Measurements from ENCODE around the gene OSGEP. TPM values are rescaled to one million over a fixed set of nuclear protein-coding genes. Genes with fewer than 3 reads are reported as not detected.

Gene OSGEP
- 10 to 100 TPM; 44.3 to 50.7 TPM for total RNA-seq
- polyA plus RNA-seq (2013, experiment 1 of 2) = 36.2 TPM
- polyA plus RNA-seq (2013, experiment 2 of 2) = 33.5 TPM
- long read RNA-seq, experiment 1, transcript OSGEP-201 (11 exons, 2,002 nt) = major isoform, 5 of 11 reads
- long read RNA-seq, experiment 1, partial matches to known transcripts = 3 of 11 reads
- long read RNA-seq, experiment 1, other reads (novel, unspliced or antisense) = 1 of 11 reads
- long read RNA-seq, experiment 2, transcript OSGEP-201 (11 exons, 2,002 nt) = major isoform, 30 of 39 reads
- long read RNA-seq, experiment 2, partial matches to known transcripts = 0 of 39 reads
- long read RNA-seq, experiment 2, other reads (novel, unspliced or antisense) = 9 of 39 reads
- long read RNA-seq, experiment 3, transcript OSGEP-201 (11 exons, 2,002 nt) = major isoform, 71 of 92 reads
- long read RNA-seq, experiment 3, partial matches to known transcripts = 1 of 92 reads
- long read RNA-seq, experiment 3, other reads (novel, unspliced or antisense) = 18 of 92 reads
- long read RNA-seq, experiment 4, transcript OSGEP-201 (11 exons, 2,002 nt) = major isoform, 163 of 195 reads
- long read RNA-seq, experiment 4, partial matches to known transcripts = 4 of 195 reads
- long read RNA-seq, experiment 4, other reads (novel, unspliced or antisense) = 24 of 195 reads

GRCh38 chr14:20454516-20455354 lies at the start of gene OSGEP, which contains the start of gene APEX1:
TSS of gene OSGEP (minus strand) at chr14:20454812. CDS start at chr14:20454683, 129 bp downstream.
TSS of gene APEX1 (plus strand) at chr14:20455226. CDS start at chr14:20455646, 420 bp downstream.
- H3K4me1 Mint-ChIP-seq = no peaks in the 10 kb centered on the region
- H3K27me3 ChIP-seq (ENCODE audit: control insufficient read depth, insufficient read depth, low read length, poor library complexity, severe bottlenecking) = no peaks in the 10 kb centered on the region
- no peak within 1 kb of the TSS for H3K27ac Mint-ChIP-seq
- TF ChIP-seq, protein P1, sequence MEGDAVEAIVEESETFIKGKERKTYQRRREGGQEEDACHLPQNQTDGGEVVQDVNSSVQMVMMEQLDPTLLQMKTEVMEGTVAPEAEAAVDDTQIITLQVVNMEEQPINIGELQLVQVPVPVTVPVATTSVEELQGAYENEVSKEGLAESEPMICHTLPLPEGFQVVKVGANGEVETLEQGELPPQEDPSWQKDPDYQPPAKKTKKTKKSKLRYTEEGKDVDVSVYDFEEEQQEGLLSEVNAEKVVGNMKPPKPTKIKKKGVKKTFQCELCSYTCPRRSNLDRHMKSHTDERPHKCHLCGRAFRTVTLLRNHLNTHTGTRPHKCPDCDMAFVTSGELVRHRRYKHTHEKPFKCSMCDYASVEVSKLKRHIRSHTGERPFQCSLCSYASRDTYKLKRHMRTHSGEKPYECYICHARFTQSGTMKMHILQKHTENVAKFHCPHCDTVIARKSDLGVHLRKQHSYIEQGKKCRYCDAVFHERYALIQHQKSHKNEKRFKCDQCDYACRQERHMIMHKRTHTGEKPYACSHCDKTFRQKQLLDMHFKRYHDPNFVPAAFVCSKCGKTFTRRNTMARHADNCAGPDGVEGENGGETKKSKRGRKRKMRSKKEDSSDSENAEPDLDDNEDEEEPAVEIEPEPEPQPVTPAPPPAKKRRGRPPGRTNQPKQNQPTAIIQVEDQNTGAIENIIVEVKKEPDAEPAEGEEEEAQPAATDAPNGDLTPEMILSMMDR (conservative IDR thresholded peaks at IDR 0.05) = no peak
- peak within 1 kb of the TSS; percentile 96 for H3K9ac ChIP-seq (ENCODE audit: extremely low read depth, low read length, poor library complexity, severe bottlenecking)
- H3K36me3 ChIP-seq (ENCODE audit: control insufficient read depth, insufficient read depth, low read length) = peaks cover 69% of the 10 kb centered on the region
- H3K4me3 ChIP-seq (ENCODE audit: low read length) = peak within 1 kb of the TSS; percentile 96
- peak; percentile 99 for DNase-seq
- peaks cover 3% of the 10 kb centered on the region for H3K4me1 ChIP-seq (ENCODE audit: control insufficient read depth, insufficient read depth, low read length)
- peak within 1 kb of the TSS; percentile 98 for H3K27ac ChIP-seq (ENCODE audit: low read depth, low read length)
- peaks cover 39% of the 10 kb centered on the region for H3K36me3 Mint-ChIP-seq (ENCODE audit: low read depth)
- H3K9me3 ChIP-seq (ENCODE audit: control insufficient read depth, low read length) = no peaks in the 10 kb centered on the region
- no peaks in the 10 kb centered on the region for H3K27me3 Mint-ChIP-seq (ENCODE audit: insufficient read depth)
- no peak within 1 kb of the TSS for H3K4me3 Mint-ChIP-seq
- WGBS, 2 experiments (ENCODE audit: insufficient coverage in 1 of 2, insufficient read length in 1 of 2) = 0% methylated on average over 33 to 56 of the region's 56 CpGs
- no peaks in the 10 kb centered on the region for H3K9me3 Mint-ChIP-seq

DNA sequence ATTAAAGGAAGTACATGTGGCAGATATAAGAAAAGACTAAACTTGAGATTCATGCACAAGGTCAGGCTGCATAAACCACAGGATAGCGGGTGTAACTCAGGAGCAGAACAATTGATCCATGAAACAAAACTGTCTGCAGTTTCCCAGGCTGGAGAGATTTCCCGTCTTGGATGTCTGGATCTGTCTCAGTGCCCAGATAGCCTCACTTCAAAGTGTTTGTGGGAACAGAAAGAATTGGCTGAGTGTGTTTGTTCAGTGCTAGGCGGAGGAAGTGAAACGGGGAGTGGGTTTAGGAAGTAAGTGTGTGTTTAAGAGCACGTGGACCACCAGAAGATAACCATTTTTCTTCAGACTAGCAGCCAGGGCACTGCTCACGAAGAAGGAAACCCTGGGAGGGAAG lies 49.3 kb upstream of the OSGEP start:
- Mint-ChIP-seq H3K4me3 (no peak overlapping the region), H3K4me1 (peaks cover 7% of the 10 kb centered on the region), H3K27me3 (ENCODE audit: insufficient read depth) (peaks cover 3% of the 10 kb centered on the region), H3K27ac (no peak overlapping the region), H3K9me3 (peaks cover 12% of the 10 kb centered on the region), H3K36me3 (ENCODE audit: low read depth) (no peaks in the 10 kb centered on the region)
- no peaks in the 10 kb centered on the region for H3K36me3 ChIP-seq (ENCODE audit: control insufficient read depth, insufficient read depth, low read length)
- TF ChIP-seq, protein P1 (conservative IDR thresholded peaks at IDR 0.05) = no peak
- no peaks in the 10 kb centered on the region for H3K9me3 ChIP-seq (ENCODE audit: control insufficient read depth, low read length)
- peak overlapping the region; percentile 51 for H3K27ac ChIP-seq (ENCODE audit: low read depth, low read length)
- H3K9ac ChIP-seq (ENCODE audit: extremely low read depth, low read length, poor library complexity, severe bottlenecking) = no peak overlapping the region
- no peaks in the 10 kb centered on the region for H3K4me1 ChIP-seq (ENCODE audit: control insufficient read depth, insufficient read depth, low read length)
- H3K27me3 ChIP-seq (ENCODE audit: control insufficient read depth, insufficient read depth, low read length, poor library complexity, severe bottlenecking) = no peaks in the 10 kb centered on the region
- WGBS, 2 experiments (ENCODE audit: insufficient coverage in 1 of 2, insufficient read length in 1 of 2) = 87 to 93% methylated on average over 6 of the region's 6 CpGs
- no peak overlapping the region for H3K4me3 ChIP-seq (ENCODE audit: low read length)
- DNase-seq = no peak

- no peak for DNase-seq
- no peaks in the 10 kb centered on the region for H3K27me3 ChIP-seq (ENCODE audit: control insufficient read depth, insufficient read depth, low read length, poor library complexity, severe bottlenecking)
- Mint-ChIP-seq H3K36me3 (ENCODE audit: low read depth) (no peaks in the 10 kb centered on the region), H3K9me3 (peaks cover 12% of the 10 kb centered on the region), H3K27ac (no peak overlapping the region), H3K4me1 (peaks cover 10% of the 10 kb centered on the region), H3K27me3 (ENCODE audit: insufficient read depth) (peaks cover 3% of the 10 kb centered on the region), H3K4me3 (no peak overlapping the region)
- no peak overlapping the region for H3K4me3 ChIP-seq (ENCODE audit: low read length)
- no peaks in the 10 kb centered on the region for H3K9me3 ChIP-seq (ENCODE audit: control insufficient read depth, low read length)
- H3K36me3 ChIP-seq (ENCODE audit: control insufficient read depth, insufficient read depth, low read length) = no peaks in the 10 kb centered on the region
- 96 to 100% methylated on average over 2 of the region's 2 CpGs for WGBS, 2 experiments (ENCODE audit: insufficient coverage in 1 of 2, insufficient read length in 1 of 2)
- TF ChIP-seq, protein P1 (conservative IDR thresholded peaks at IDR 0.05) = no peak
- no peak overlapping the region for H3K9ac ChIP-seq (ENCODE audit: extremely low read depth, low read length, poor library complexity, severe bottlenecking)
- H3K4me1 ChIP-seq (ENCODE audit: control insufficient read depth, insufficient read depth, low read length) = no peaks in the 10 kb centered on the region
- no peak overlapping the region for H3K27ac ChIP-seq (ENCODE audit: low read depth, low read length)
Observed at GRCh38 chr14:20501346-20501745, 46.7 kb upstream of the OSGEP start.
